Adrenal gland (tissue), 12 donors: ENCODE measurements around the gene VWC2L. TPM values are rescaled to one million over a fixed set of nuclear protein-coding genes. Genes with fewer than 3 reads are reported as not detected.

Source experiments
- DNase-seq, 7 donors: peaks; one replicate each; pipeline ENCODE4 v3.0.0-alpha.2; 2019 to 2020
- H3K27ac ChIP-seq, 5 donors: fragments of 200-600 bp; sonication (generic) in 4 of 5; 1 replicate in 3 of 5; 2 replicates in 2 of 5; pipeline versions ENCODE4 v1.5.1 to v1.8.0; 2016 to 2020; ENCODE audit warnings: mild to moderate bottlenecking in 1 of 5
- H3K27me3 ChIP-seq: fragments of 200-600 bp; 2 replicates; pipeline ENCODE4 v1.8.0; 2021
- H3K36me3 ChIP-seq, 2 donors: fragments of 200-600 bp; replicated peaks in 1 of 2; 1 replicate in 1 of 2; 2 replicates in 1 of 2; pipeline versions ENCODE4 v1.5.1 to v1.8.0; 2018 to 2022
- H3K4me1 ChIP-seq, 2 donors: fragments of 200-600 bp; replicated peaks in 1 of 2; 1 replicate in 1 of 2; 2 replicates in 1 of 2; pipeline versions ENCODE4 v1.5.1 to v1.8.0; 2018 to 2021
- H3K4me3 ChIP-seq, 4 donors: fragments of 200-600 bp; sonication (generic) in 3 of 4; one replicate each; pipeline ENCODE4 v1.5.1; 2016 to 2018
- H3K9me3 ChIP-seq, 3 donors: fragments of 200-600 bp; sonication (generic) in 1 of 3; replicated peaks in 1 of 3; 1 replicate in 2 of 3; 2 replicates in 1 of 3; pipeline versions ENCODE4 v1.5.1 to v1.8.0; 2016 to 2021
- CTCF ChIP-seq, 6 experiments: fragments of 450-650 bp in 4 of 6; fragments of 200-600 bp in 2 of 6; sonication (generic) in 1 of 6; IDR thresholded peaks; 1 replicate in 5 of 6; 2 replicates in 1 of 6; pipeline versions ENCODE4 v1.5.1 to v1.8.0; 2016 to 2021; ENCODE audit warnings: antibody characterized with exemption in 6 of 6, mild to moderate bottlenecking in 2 of 6, moderate library complexity in 1 of 6
- POLR2A ChIP-seq, 2 donors: fragments of 450-650 bp; IDR thresholded peaks; one replicate each; pipeline ENCODE4 v1.6.1; 2017; ENCODE audit warnings: antibody characterized with exemption in 2 of 2, mild to moderate bottlenecking in 2 of 2, moderate library complexity in 1 of 2
- WGBS, 4 donors: extraction: QIAGEN DNeasy Blood & Tissue Kit in 2 of 4; methylation state at CpG; one replicate each; pipeline versions ENCODE4 v1.1.5 to v1.1.7; 2013 to 2017; 5-methylcytosine and 5-hydroxymethylcytosine counted together
- intact Hi-C, 2 donors: fragments of 100-400 bp; cut with DNase I; formaldehyde crosslinking; loops; one replicate each; pipeline versions ENCODE4 v1.14.1 to v1.15.0; 2022 to 2023
- polyA plus RNA-seq, 3 donors: library from polyadenylated mRNA; stranded (reverse); fragments of 200-250 nt in 2 of 3; fragments of 350-450 nt in 1 of 3; fragmentation: Illumina TruSeq in 1 of 3; extraction: RNeasy Lipid Tissue Mini Kit (QIAGEN cat#74804) in 1 of 3; gene quantifications; one replicate each; pipeline ENCODE4 v1.2.3, GENCODE V29; 2013 to 2014
- total RNA-seq, 9 donors: library from RNA; depleted of rRNA in 4 of 9; stranded (reverse); fragments of >200 nt in 4 of 9; fragments of 120-200 nt in 1 of 9; fragmentation: NEBNext Ultra II Directional in 1 of 9; extraction: Animal tissue kit (Norgen Biotek cat#: 25700) in 1 of 9; gene quantifications; one replicate each; pipeline versions ENCODE4 v1.1.0 to v1.2.4, GENCODE V29; 2013 to 2023
- donor health status: healthy with polysubstance abuse.
- donor health status: Bipolar disorder and iron deficiency.
- donor health status: DM: yes; HTN: yes; CAD: no.
- donor health status: DM: no; HTN: no; CAD: no.
- donor health status: DM: no; HTN: no; CAD: no.
- donor health status: DM: yes; HTN: yes; CAD: no.

VWC2L gene
- total and polyA plus RNA-seq, 12 donors = 0.06 to 0.28 TPM; not detected in 10

GRCh38 chr2:214545898-214546542 lies 135.2 kb downstream of the VWC2L start:
- no peaks in the 10 kb centered on the region for H3K36me3 ChIP-seq
- no peak overlapping the region for H3K27ac ChIP-seq
- no peaks in the 10 kb centered on the region for H3K4me1 ChIP-seq
- no peak overlapping the region for H3K4me3 ChIP-seq
- intact Hi-C loops = no loop called here
- H3K9me3 ChIP-seq = no peaks in the 10 kb centered on the region
- H3K27me3 ChIP-seq = no peaks in the 10 kb centered on the region
- DNase-seq = no peak
- WGBS, 4 donors = 61 to 80% (median 67%) methylated on average over 1 of the region's 1 CpG
- TF ChIP-seq CTCF (IDR thresholded peaks at IDR 0.05) (no peak), POLR2A (IDR thresholded peaks at IDR 0.05) (no peak)

- no peaks in the 10 kb centered on the region for H3K27me3 ChIP-seq
- WGBS, 4 donors = 45 to 71% (median 58%) methylated on average over 3 of the region's 3 CpGs
- no peak for TF ChIP-seq POLR2A (IDR thresholded peaks at IDR 0.05)
- TF ChIP-seq CTCF (IDR thresholded peaks at IDR 0.05) = no peak
- no peak overlapping the region for H3K27ac ChIP-seq
- no peaks in the 10 kb centered on the region for H3K36me3 ChIP-seq
- DNase-seq = no peak
- H3K4me3 ChIP-seq = no peak overlapping the region
- intact Hi-C loops = no loop called here
- no peaks in the 10 kb centered on the region for H3K4me1 ChIP-seq
- no peaks in the 10 kb centered on the region for H3K9me3 ChIP-seq
Observed at GRCh38 chr2:214547931-214548330, 137.1 kb downstream of the VWC2L start.

GRCh38 chr2:214549946-214550345 lies 139.1 kb downstream of the VWC2L start:
- WGBS, 4 donors = 75 to 82% (median 79%) methylated on average over 2 of the region's 2 CpGs
- Histone ChIP-seq H3K36me3 (no peaks in the 10 kb centered on the region), H3K4me3 (no peak overlapping the region), H3K4me1 (no peaks in the 10 kb centered on the region), H3K27me3 (no peaks in the 10 kb centered on the region), H3K27ac (no peak overlapping the region), H3K9me3 (no peaks in the 10 kb centered on the region)
- no peak for DNase-seq
- intact Hi-C loops = no loop called here
- no peak for TF ChIP-seq POLR2A (IDR thresholded peaks at IDR 0.05)
- TF ChIP-seq CTCF (IDR thresholded peaks at IDR 0.05) = no peak

- H3K36me3 ChIP-seq = no peaks in the 10 kb centered on the region
- H3K27me3 ChIP-seq = no peaks in the 10 kb centered on the region
- no peak for DNase-seq
- H3K4me1 ChIP-seq = no peaks in the 10 kb centered on the region
- H3K27ac ChIP-seq = no peak overlapping the region
- TF ChIP-seq POLR2A (IDR thresholded peaks at IDR 0.05) (no peak), CTCF (IDR thresholded peaks at IDR 0.05) (no peak)
- intact Hi-C loops = no loop called here
- H3K4me3 ChIP-seq = no peak overlapping the region
- 74 to 82% (median 79%) methylated on average over 3 of the region's 3 CpGs for WGBS, 4 donors
- no peaks in the 10 kb centered on the region for H3K9me3 ChIP-seq
Observed at GRCh38 chr2:214550786-214551185, 139.9 kb downstream of the VWC2L start.
